PC-9 (cell line): ENCODE results near the gene DRC3. TPM values are rescaled to one million over a fixed set of nuclear protein-coding genes. Genes with fewer than 3 reads are reported as not detected.

Source experiments
- BruUV-seq: library from RNA; stranded (reverse); fragments of 400-500 nt; replicated peaks from 2 replicates; lab custom pipeline; 2021; lab: Mats Ljungman, UMichigan
- CTCF ChIA-PET: fragments of 300-600 bp; sonication (Branson Sonifier 250); formaldehyde crosslinking; loops from one replicate; lab custom pipeline; 2022; ENCODE audit warnings: antibody characterized with exemption; lab: Charles Lee
- POLR2A ChIA-PET: fragments of 300-600 bp; sonication (Branson Sonifier 250); formaldehyde crosslinking; loops from one replicate; lab custom pipeline; 2022; ENCODE audit warnings: antibody characterized with exemption; ENCODE audit not compliant: unreplicated experiment; lab: Charles Lee
- DNase-seq, 2 experiments: peaks; one replicate each; pipeline versions ENCODE4 v3.0.0 to v3.0.0-alpha.2; 2015 to 2022; ENCODE audit warnings: mixed read lengths in 1 of 2
- H2AFZ ChIP-seq: fragments of 200-600 bp; sonication (generic); 2 replicates; pipeline ENCODE4 v1.8.1; 2017; ENCODE audit warnings: antibody characterized with exemption
- H3F3A ChIP-seq: fragments of 200-600 bp; sonication (generic); 2 replicates; pipeline ENCODE4 v1.8.1; 2017; ENCODE audit warnings: antibody characterized with exemption, mild to moderate bottlenecking, low read depth; ENCODE audit not compliant: insufficient read depth
- H3K27ac ChIP-seq: fragments of 200-600 bp; sonication (generic); 2 replicates; pipeline ENCODE4 v1.6.1; 2016; ENCODE audit warnings: mixed run types
- H3K27me3 ChIP-seq: fragments of 200-600 bp; sonication (generic); 2 replicates; pipeline ENCODE4 v1.6.1; 2016; ENCODE audit warnings: low read depth, mixed run types; ENCODE audit not compliant: insufficient read depth
- H3K36me3 ChIP-seq: fragments of 200-600 bp; sonication (generic); 2 replicates; pipeline ENCODE4 v1.6.1; 2016; ENCODE audit warnings: low read depth, mixed run types
- H3K4me1 ChIP-seq: fragments of 200-600 bp; sonication (generic); replicated peaks from 2 replicates; pipeline ENCODE4 v1.6.1; 2016; ENCODE audit warnings: mixed run types; ENCODE audit not compliant: insufficient read depth
- H3K4me2 ChIP-seq: fragments of 200-600 bp; sonication (generic); 2 replicates; pipeline ENCODE4 v1.6.1; 2017; ENCODE audit warnings: mixed run types
- H3K4me3 ChIP-seq: fragments of 200-600 bp; sonication (generic); 2 replicates; pipeline ENCODE4 v1.6.1; 2016; ENCODE audit warnings: mixed run types
- H3K79me2 ChIP-seq: fragments of 200-600 bp; sonication (generic); 2 replicates; pipeline ENCODE4 v1.6.1; 2017; ENCODE audit warnings: low read depth, mixed run types
- H3K9me2 ChIP-seq: fragments of 200-600 bp; sonication (generic); 2 replicates; pipeline ENCODE4 v1.8.1; 2017; ENCODE audit warnings: mild to moderate bottlenecking; ENCODE audit not compliant: insufficient read depth
- H3K9me3 ChIP-seq: fragments of 200-600 bp; sonication (generic); 2 replicates; pipeline ENCODE4 v1.8.1; 2016; ENCODE audit warnings: low read depth; ENCODE audit not compliant: insufficient read depth
- H4K20me1 ChIP-seq: fragments of 200-600 bp; sonication (generic); 2 replicates; pipeline ENCODE4 v1.8.1; 2017; ENCODE audit not compliant: insufficient read depth
- CTCF ChIP-seq: fragments of 200-600 bp; sonication (generic); conservative IDR thresholded peaks from 2 replicates; pipeline ENCODE4 v1.6.1; 2017; ENCODE audit warnings: mixed run types, antibody characterized with exemption, mild to moderate bottlenecking, moderate library complexity
- EZH2 ChIP-seq: fragments of 200-600 bp; sonication (generic); IDR thresholded peaks from 2 replicates; pipeline ENCODE4 v1.8.0; 2017; ENCODE audit warnings: antibody characterized with exemption, low read depth
- intact Hi-C: fragments of 100-400 bp; cut with micrococcal nuclease; formaldehyde crosslinking; loops from one replicate; pipeline ENCODE4 v1.10.0; 2022; ENCODE audit not compliant: unreplicated experiment
- total RNA-seq: library from RNA; stranded (reverse); gene quantifications from 2 replicates; pipeline ENCODE4 v1.2.3, GENCODE V29; 2021

The DRC3 gene
- total RNA-seq, 1 experiment from 2014 or later, result 15.2 TPM

- intact Hi-C loops, result no loop called here
- H2AFZ ChIP-seq, result no peak overlapping the region
- no TSS peak for BruUV-seq
Measured at GRCh38 chr17:17978481-17979424, 6.1 kb downstream of the DRC3 start.

GRCh38 chr17:17979778-17980177, 7.1 kb downstream of the DRC3 start:
- TF ChIP-seq CTCF, result no peak
- intact Hi-C loops, result loop anchor here (2.0 kb wide), 1 partner anchor 35 kb away; no protein-coding TSS in a partner anchor
- Histone ChIP-seq H3K79me2 (no peaks in the 10 kb centered on the region), H3K9me2 (no peaks in the 10 kb centered on the region), H3K36me3 (no peaks in the 10 kb centered on the region), H3K4me2 (no peak overlapping the region), H3K4me3 (no peak overlapping the region), H2AFZ (no peak overlapping the region), H3K4me1 (no peaks in the 10 kb centered on the region; the same call in 1 of the 2 replicates), H3F3A (no peaks in the 10 kb centered on the region; the same call in 1 of the 2 replicates), H3K27me3 (no peaks in the 10 kb centered on the region), H3K9me3 (no peaks in the 10 kb centered on the region), H3K27ac (no peak overlapping the region), H4K20me1 (no peaks in the 10 kb centered on the region)
- POLR2A ChIA-PET, result interaction anchor here (0.6 kb wide), 1 partner anchor 58 kb away, joined by 3 read pairs; no protein-coding TSS in a partner anchor
- DNase-seq, result no peak
- BruUV-seq, result no TSS peak
- CTCF ChIA-PET, result no interaction called here

More at GRCh38 chr17:17978481-17979424, 6.1 kb downstream of the DRC3 start:
- no peak overlapping the region for H3K4me2 ChIP-seq
- no peaks in the 10 kb centered on the region for H3K79me2 ChIP-seq
- DNase-seq, result no peak
- H3K4me1 ChIP-seq, result peaks cover 2% of the 10 kb centered on the region
- no peaks in the 10 kb centered on the region; the same call in 1 of the 2 replicates for H3F3A ChIP-seq
- H3K27me3 ChIP-seq, result no peaks in the 10 kb centered on the region
- no peak overlapping the region for H3K27ac ChIP-seq
- no peaks in the 10 kb centered on the region for H3K36me3 ChIP-seq
- H3K9me2 ChIP-seq, result no peaks in the 10 kb centered on the region
- CTCF ChIA-PET, result interaction anchor here (0.6 kb wide), 1 partner anchor 71 kb away, joined by 3 read pairs; no protein-coding TSS in a partner anchor
- H3K4me3 ChIP-seq, result no peak overlapping the region
- H3K9me3 ChIP-seq, result no peaks in the 10 kb centered on the region
- TF ChIP-seq EZH2, result no peak
- TF ChIP-seq CTCF, result no peak
- no peaks in the 10 kb centered on the region for H4K20me1 ChIP-seq
- POLR2A ChIA-PET, result no interaction called here

- intact Hi-C loops, result loop anchor here (2.0 kb wide), 1 partner anchor 33 kb away; no protein-coding TSS in a partner anchor
- Histone ChIP-seq H3K9me3 (no peaks in the 10 kb centered on the region), H2AFZ (no peak overlapping the region), H3K27ac (no peak overlapping the region), H3K27me3 (no peaks in the 10 kb centered on the region), H3K79me2 (no peaks in the 10 kb centered on the region), H3K36me3 (no peaks in the 10 kb centered on the region), H4K20me1 (no peaks in the 10 kb centered on the region), H3K4me2 (no peak overlapping the region), H3F3A (no peaks in the 10 kb centered on the region; the same call in 1 of the 2 replicates), H3K4me1 (no peaks in the 10 kb centered on the region; the same call in 1 of the 2 replicates), H3K9me2 (no peaks in the 10 kb centered on the region), H3K4me3 (no peak overlapping the region)
- DNase-seq, result no peak
- ChIA-PET CTCF (no interaction called here), POLR2A (no interaction called here)
- no TSS peak for BruUV-seq
- TF ChIP-seq EZH2, result no peak
- TF ChIP-seq CTCF, result no peak
Measured at GRCh38 chr17:17981330-17981729, 8.7 kb downstream of the DRC3 start.
